DOHH2 (cell line): ENCODE data around the gene CEP112.

Experiments used
- H3F3A ChIP-seq: fragments of 200-600 bp; sonication (generic), shearing (Covaris generic); 2 replicates; pipeline ENCODE4 v1.6.0; 2016; ENCODE audit warnings: antibody characterized with exemption, mild to moderate bottlenecking; ENCODE audit not compliant: control insufficient read depth, insufficient read depth
- H3K27ac ChIP-seq: fragments of 200-600 bp; sonication (generic); 2 replicates; pipeline ENCODE4 v1.5.1; 2014; ENCODE audit warnings: low read depth, mild to moderate bottlenecking, low read length, moderate library complexity
- H3K27me3 ChIP-seq: fragments of 200-600 bp; sonication (generic); 2 replicates; pipeline ENCODE4 v1.6.1; 2014; ENCODE audit warnings: mild to moderate bottlenecking, low read length, mixed read lengths; ENCODE audit not compliant: control insufficient read depth
- H3K36me3 ChIP-seq: fragments of 200-600 bp; sonication (generic); 2 replicates; pipeline ENCODE4 v1.6.1; 2014; ENCODE audit warnings: mild to moderate bottlenecking, low read length, moderate library complexity, mixed read lengths; ENCODE audit not compliant: control insufficient read depth
- H3K4me1 ChIP-seq: fragments of 200-600 bp; sonication (generic); 2 replicates; pipeline ENCODE4 v1.6.1; 2014; ENCODE audit warnings: mild to moderate bottlenecking, low read length, mixed read lengths; ENCODE audit not compliant: control insufficient read depth
- H3K4me2 ChIP-seq: fragments of 200-600 bp; sonication (generic); 2 replicates; pipeline ENCODE4 v1.6.0; 2014; ENCODE audit warnings: mild to moderate bottlenecking, low read length, moderate library complexity
- H3K4me3 ChIP-seq: fragments of 200-600 bp; sonication (generic); 2 replicates; pipeline ENCODE4 v1.5.1; 2014; ENCODE audit warnings: mild to moderate bottlenecking, low read length, mixed read lengths
- H3K79me2 ChIP-seq: fragments of 200-600 bp; sonication (generic); 2 replicates; pipeline ENCODE4 v1.6.1; 2014; ENCODE audit warnings: mild to moderate bottlenecking, low read length, mixed read lengths; ENCODE audit not compliant: control insufficient read depth
- H3K9me2 ChIP-seq: fragments of 200-600 bp; sonication (generic); replicated peaks from 2 replicates; pipeline ENCODE4 v1.6.1; 2014; ENCODE audit warnings: mild to moderate bottlenecking, low read length, mixed read lengths; ENCODE audit not compliant: control insufficient read depth
- H3K9me3 ChIP-seq: fragments of 200-600 bp; sonication (generic); 2 replicates; pipeline ENCODE4 v1.6.1; 2014; ENCODE audit warnings: antibody characterized with exemption, low read length, mixed read lengths; ENCODE audit not compliant: control insufficient read depth, insufficient read depth
- H4K20me1 ChIP-seq: fragments of 200-600 bp; sonication (generic); 2 replicates; pipeline ENCODE4 v1.6.0; 2014; ENCODE audit warnings: low read depth, mild to moderate bottlenecking, antibody characterized with exemption, low read length, moderate library complexity; ENCODE audit not compliant: control insufficient read depth, insufficient read depth
- EZH2phosphoT487 ChIP-seq: fragments of 200-600 bp; sonication (generic); IDR thresholded peaks from 2 replicates; pipeline ENCODE4 v1.6.1; 2017; ENCODE audit warnings: borderline replicate concordance, mild to moderate bottlenecking, antibody characterized with exemption, low read length, moderate library complexity, mixed read lengths
- TF ChIP-seq, protein P1 (sequence below): fragments of 200-600 bp; sonication (generic); IDR thresholded peaks from one replicate; pipeline ENCODE4 v1.5.1; 2014; ENCODE audit warnings: antibody characterized with exemption, mild to moderate bottlenecking, low read depth, low read length; ENCODE audit not compliant: poor library complexity, severe bottlenecking

The CEP112 gene

GRCh38 chr17:66221343-66221742 lies 29.4 kb upstream of the CEP112 start:
- H3K27me3 ChIP-seq = peaks cover 3% of the 10 kb centered on the region; the same call in 1 of the 2 replicates
- no peaks in the 10 kb centered on the region for H3K79me2 ChIP-seq
- no peak for TF ChIP-seq EZH2phosphoT487
- TF ChIP-seq, protein P1, sequence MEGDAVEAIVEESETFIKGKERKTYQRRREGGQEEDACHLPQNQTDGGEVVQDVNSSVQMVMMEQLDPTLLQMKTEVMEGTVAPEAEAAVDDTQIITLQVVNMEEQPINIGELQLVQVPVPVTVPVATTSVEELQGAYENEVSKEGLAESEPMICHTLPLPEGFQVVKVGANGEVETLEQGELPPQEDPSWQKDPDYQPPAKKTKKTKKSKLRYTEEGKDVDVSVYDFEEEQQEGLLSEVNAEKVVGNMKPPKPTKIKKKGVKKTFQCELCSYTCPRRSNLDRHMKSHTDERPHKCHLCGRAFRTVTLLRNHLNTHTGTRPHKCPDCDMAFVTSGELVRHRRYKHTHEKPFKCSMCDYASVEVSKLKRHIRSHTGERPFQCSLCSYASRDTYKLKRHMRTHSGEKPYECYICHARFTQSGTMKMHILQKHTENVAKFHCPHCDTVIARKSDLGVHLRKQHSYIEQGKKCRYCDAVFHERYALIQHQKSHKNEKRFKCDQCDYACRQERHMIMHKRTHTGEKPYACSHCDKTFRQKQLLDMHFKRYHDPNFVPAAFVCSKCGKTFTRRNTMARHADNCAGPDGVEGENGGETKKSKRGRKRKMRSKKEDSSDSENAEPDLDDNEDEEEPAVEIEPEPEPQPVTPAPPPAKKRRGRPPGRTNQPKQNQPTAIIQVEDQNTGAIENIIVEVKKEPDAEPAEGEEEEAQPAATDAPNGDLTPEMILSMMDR = no peak
- peaks cover 19% of the 10 kb centered on the region for H3K4me1 ChIP-seq
- peak overlapping the region; percentile 3; the same call in 1 of the 2 replicates for H3K27ac ChIP-seq
- H3K36me3 ChIP-seq = no peaks in the 10 kb centered on the region
- H3F3A ChIP-seq = no peaks in the 10 kb centered on the region
- H3K9me2 ChIP-seq = no peaks in the 10 kb centered on the region
- H4K20me1 ChIP-seq = no peaks in the 10 kb centered on the region
- no peaks in the 10 kb centered on the region for H3K9me3 ChIP-seq
- peak overlapping the region; percentile 45 for H3K4me2 ChIP-seq
- H3K4me3 ChIP-seq = peak overlapping the region; percentile 32

- Histone ChIP-seq H3K36me3 (no peaks in the 10 kb centered on the region), H3F3A (no peaks in the 10 kb centered on the region), H3K27ac (no peak overlapping the region), H3K4me1 (peaks cover 19% of the 10 kb centered on the region), H3K79me2 (no peaks in the 10 kb centered on the region), H3K4me3 (no peak overlapping the region), H3K4me2 (no peak overlapping the region), H3K9me3 (no peaks in the 10 kb centered on the region), H3K9me2 (no peaks in the 10 kb centered on the region), H3K27me3 (peaks cover 3% of the 10 kb centered on the region; the same call in 1 of the 2 replicates), H4K20me1 (no peaks in the 10 kb centered on the region)
- no peak for TF ChIP-seq EZH2phosphoT487
- TF ChIP-seq, protein P1 = no peak
Measured at GRCh38 chr17:66220079-66220835, 28.3 kb upstream of the CEP112 start.

DNA sequence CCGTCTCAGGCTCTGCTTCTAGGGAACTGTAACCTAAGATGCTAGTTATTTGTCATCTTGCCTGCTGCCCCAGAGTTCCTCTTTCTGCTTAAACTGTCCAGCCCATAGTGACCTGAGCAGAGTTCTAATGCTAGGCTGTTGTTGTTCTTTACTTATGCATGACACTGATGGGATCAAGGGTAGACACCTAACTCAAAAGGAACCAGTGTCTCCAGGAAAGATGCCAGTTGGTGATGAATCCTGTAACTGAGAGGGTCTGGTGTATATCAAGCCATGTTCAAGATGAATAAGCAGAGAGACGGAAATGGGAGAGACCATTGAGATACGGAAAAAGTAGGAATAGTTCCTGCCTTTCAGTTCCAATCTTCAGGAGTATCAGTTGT lies 23.6 kb upstream of the CEP112 start:
- H3K4me3 ChIP-seq = no peak overlapping the region
- H3K36me3 ChIP-seq = no peaks in the 10 kb centered on the region
- H3K9me2 ChIP-seq = no peaks in the 10 kb centered on the region
- H3K9me3 ChIP-seq = no peaks in the 10 kb centered on the region
- H4K20me1 ChIP-seq = no peaks in the 10 kb centered on the region
- H3K4me2 ChIP-seq = no peak overlapping the region
- no peaks in the 10 kb centered on the region for H3F3A ChIP-seq
- H3K27me3 ChIP-seq = no peaks in the 10 kb centered on the region
- no peak for TF ChIP-seq EZH2phosphoT487
- TF ChIP-seq, protein P1 = no peak
- no peak overlapping the region for H3K27ac ChIP-seq
- H3K79me2 ChIP-seq = no peaks in the 10 kb centered on the region
- H3K4me1 ChIP-seq = no peaks in the 10 kb centered on the region
